Occipital lobe (tissue), 2 donors: ENCODE results near the gene DEAF1. TPM values are rescaled to one million over a fixed set of nuclear protein-coding genes. Genes with fewer than 3 reads are reported as not detected.

ENCODE experiments used
- DNase-seq: peaks from one replicate; lab custom pipeline; 2025; lab: John Stamatoyannopoulos, UW
- total RNA-seq: library from RNA; depleted of rRNA; stranded (reverse); fragments of >200 nt; gene quantifications from one replicate; pipeline ENCODE4 v1.2.3, GENCODE V29; 2014

Gene DEAF1
- total RNA-seq, 1 donor from 2014 or later = 50.7 TPM

DNA sequence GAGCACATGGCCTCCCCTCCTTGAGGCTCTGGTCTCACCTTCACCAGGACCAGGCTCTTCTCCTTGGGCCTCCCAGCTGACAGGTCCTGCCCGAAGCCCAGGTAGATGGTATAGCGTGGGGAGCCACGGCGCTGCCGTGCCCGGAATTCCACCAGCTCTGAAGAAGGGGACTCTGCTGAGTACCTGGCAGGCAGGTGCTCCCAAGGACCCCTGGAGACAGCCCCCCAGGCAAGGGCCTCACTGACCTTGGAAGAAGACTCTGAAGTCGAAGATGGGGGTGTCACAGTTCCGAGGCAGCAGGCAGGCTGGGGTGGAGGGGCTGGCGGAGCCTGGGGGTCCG lies 82.1 kb downstream of the DEAF1 start:
- DNase-seq = no peak

DNA sequence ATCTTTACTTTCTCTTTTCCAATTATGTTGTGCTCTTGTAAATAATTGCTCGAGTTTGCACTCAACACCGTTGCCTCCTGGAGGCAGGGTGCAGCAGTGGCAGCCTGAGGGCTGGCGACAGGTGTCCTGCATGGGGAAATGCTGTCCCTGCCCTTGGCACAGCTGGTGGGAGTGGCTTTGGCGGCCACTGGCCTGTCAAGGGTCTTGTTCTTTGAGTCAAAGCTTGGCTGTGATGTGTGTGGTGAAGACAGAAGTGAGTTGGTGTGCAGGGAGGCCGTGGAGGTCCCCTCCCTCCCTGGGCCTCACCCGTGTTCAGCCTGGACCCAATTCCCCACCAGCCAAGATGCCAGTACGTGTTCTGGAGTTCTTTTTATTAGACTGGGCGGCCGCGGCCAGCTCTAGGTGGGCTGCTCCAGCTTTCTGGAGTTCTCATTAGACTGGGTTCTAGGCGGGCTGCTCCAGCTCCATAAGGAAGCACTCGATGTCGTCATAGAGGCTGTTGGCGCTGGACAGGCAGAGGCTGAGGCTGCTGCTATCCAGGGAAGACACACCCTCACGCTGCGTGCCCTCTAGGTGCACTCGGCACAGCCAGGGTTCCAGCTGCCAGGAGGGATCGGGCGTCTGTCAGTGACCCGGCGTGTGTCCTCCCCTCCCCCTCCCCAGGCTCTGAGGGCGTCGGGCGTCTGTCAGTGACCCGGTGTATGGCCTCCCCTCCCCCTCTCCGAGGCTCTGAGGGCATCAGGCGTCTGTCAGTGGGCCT lies 82.6 kb downstream of the DEAF1 start:
- no peak for DNase-seq

- no peak for DNase-seq
Measured at GRCh38 chr11:611001-611996, 83.7 kb downstream of the DEAF1 start.

- no peak for DNase-seq
Measured at GRCh38 chr11:610146-610801, 84.7 kb downstream of the DEAF1 start.

DNA sequence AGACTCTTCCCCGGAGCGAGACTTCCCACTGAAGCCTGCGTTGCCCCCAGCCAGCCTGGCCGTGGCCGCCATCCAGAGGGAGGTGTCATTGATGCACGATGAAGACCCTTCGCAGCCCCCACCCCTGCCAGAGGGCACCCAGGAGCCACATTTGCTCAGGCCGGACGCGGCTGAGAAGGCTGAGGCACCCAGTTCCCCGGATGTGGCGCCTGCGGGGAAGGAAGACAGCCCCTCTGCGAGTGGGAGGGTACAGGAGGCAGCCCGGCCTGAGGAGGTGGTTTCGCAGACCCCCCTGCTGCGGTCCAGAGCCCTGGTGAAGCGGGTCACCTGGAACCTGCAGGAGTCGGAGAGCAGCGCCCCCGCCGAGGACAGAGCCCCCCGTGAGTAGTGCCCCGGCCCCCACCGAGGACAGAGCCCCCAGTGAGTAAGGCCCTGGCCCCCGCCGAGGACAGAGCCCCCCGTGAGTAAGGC lies 85.6 kb downstream of the DEAF1 start:
- no peak for DNase-seq

- DNase-seq = no peak
Measured at GRCh38 chr11:608791-609251, 86.2 kb downstream of the DEAF1 start.

DNA sequence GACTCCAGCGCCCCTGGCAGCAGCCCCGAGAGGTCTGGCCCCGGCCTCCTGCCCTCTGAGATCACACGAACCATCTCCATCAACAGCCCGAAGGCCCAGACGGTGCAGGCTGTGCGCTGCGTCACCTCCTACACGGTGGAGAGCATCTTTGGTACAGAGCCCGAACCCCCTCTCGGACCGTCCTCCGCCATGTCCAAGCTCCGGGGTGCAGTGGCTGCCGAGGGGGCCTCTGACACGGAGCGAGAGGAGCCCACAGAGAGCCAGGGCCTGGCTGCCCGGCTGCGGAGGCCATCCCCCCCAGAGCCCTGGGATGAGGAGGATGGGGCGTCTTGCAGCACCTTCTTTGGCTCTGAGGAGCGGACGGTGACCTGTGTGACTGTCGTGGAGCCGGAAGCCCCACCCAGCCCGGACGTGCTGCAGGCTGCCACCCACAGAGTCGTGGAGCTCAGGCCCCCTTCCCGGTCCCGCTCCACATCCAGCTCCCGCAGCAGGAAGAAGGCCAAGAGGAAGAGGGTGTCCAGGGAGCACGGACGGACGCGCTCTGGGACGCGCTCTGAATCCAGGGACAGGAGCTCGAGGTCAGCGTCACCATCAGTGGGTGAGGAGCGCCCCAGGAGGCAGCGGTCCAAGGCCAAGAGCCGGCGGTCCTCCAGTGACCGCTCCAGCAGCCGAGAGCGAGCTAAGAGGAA lies 86.9 kb downstream of the DEAF1 start:
- no peak for DNase-seq

DNA sequence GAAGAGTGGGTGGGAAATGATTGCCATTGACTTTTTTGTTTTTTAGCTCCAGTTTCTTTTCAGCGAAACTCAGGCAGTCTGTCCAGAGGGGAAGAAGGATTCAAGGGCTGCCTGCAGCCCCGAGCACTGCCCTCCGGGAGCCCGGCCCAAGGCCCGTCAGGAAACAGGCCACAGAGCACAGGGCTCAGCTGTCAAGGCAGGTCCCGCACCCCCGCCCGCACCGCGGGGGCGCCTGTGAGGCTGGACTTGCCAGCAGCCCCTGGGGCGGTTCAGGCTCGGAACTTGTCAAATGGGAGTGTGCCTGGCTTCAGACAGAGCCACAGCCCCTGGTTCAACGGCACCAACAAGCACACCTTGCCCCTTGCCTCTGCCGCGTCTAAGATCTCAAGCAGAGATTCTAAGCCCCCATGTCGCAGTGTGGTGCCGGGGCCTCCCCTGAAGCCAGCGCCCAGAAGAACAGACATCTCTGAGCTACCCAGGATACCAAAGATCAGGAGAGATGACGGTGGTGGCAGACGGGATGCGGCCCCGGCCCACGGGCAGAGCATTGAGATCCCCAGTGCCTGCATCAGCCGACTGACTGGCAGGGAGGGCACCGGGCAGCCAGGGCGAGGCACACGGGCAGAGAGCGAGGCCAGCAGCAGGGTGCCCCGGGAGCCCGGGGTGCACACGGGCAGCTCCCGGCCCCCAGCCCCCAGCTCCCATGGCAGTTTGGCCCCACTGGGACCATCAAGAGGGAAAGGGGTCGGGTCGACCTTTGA lies 87.8 kb downstream of the DEAF1 start:
- DNase-seq = no peak

DNA sequence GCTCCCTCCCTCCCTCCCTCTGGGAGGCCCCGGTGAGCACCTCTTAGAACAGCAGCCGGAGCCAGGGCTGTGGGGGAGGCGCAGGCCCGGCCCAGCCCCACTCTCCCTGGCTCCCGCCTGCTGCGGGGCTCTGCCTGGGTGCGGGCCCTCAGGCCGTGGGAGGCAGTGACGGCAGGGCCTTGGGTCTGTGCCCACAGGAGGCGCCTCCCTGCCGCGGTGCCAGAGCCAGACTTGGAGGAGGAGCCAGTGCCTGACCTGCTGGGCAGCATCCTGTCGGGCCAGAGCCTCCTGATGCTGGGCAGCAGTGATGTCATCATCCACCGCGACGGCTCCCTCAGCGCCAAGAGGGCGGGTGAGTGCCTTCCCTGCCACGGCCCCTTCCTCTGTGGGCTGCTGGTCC lies 88.8 kb downstream of the DEAF1 start:
- peak; percentile 25 for DNase-seq

GRCh38 chr11:605286-606129 lies 89.5 kb downstream of the DEAF1 start:
- DNase-seq = no peak

- no peak for DNase-seq
Measured at GRCh38 chr11:603154-603553, 91.9 kb downstream of the DEAF1 start.

GRCh38 chr11:601573-602245 lies 93.3 kb downstream of the DEAF1 start:
- DNase-seq = no peak

DNA sequence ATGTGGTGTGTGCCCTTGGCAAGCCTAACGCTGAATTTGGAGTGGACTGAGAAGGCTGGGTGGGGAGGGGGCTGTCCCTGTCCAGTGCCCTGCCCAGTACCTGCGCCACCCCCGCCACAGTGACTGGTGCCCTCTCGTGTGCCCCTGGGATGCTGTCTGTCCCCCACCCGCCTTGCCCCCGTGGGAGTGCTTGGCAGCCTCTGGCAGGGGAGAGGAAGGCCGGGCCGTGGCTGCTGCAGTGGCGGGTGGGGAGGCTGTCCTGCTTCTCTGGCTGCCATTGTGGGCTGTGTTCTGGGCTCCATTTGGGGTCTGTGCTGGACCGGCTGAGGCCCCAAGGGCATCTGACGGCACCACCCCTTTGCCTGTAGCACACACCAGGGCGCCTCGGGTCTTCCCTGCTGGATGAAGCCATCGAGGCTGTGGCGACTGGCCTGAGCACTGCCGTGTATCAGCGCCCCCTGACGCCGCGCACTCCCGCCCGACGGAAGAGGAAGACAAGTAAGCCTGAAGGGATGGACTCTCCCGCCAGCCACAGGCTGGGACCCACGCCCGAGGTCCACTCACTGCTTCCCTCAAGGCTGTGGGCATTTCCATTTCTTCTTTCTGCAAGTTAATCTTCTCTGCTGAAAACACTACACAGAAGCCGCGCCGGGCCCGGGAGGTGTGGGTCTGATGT lies 96.9 kb downstream of the DEAF1 start:
- DNase-seq = no peak

DNA sequence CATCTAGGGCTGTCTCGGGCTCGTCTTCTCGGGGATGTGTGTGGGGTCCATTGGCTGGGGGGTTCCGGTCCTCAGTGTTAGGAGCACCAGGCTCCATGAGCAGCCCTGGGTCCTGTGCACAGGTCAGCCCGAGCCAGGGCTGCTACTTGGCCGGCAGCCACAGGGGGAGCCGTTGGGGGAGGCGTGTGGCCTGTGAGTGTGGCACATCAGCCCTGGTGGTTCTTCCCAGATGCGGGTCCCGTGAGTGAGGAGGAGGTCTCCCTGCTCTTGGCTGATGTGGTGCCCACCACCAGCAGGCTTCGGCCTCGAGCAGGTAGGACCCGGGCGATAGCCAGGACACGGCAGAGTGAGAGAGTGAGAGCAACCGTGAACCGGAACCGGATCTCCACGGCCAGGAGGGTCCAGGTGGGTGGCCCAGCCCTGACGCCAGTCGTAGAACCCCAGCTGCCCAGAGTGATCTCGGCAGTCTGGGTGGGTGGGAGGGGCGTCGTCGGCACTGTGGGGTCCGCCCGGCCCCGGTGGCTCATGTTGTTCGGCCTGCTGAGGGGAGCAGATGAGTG lies 97.8 kb downstream of the DEAF1 start:
- no peak for DNase-seq

DNA sequence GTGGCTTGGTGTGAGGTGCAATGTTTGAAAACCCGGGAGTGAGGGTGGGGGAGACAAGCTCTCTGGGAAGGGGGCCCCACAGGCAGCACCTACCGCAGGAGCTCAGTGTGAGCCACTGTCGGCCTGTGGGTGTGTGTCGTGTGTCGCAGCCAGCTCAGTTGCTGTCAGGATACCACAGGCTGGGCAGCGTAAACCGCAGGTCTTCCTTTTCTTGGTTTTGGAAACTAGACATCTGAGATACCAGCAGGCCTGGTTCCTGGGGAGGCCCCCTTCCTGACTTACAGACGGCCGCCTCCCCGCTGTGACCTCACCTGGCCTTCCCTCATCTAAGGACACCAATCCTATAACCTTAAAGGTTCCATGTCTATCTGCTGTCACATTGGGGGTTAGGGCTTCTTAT lies 98.6 kb downstream of the DEAF1 start:
- no peak for DNase-seq

DNA sequence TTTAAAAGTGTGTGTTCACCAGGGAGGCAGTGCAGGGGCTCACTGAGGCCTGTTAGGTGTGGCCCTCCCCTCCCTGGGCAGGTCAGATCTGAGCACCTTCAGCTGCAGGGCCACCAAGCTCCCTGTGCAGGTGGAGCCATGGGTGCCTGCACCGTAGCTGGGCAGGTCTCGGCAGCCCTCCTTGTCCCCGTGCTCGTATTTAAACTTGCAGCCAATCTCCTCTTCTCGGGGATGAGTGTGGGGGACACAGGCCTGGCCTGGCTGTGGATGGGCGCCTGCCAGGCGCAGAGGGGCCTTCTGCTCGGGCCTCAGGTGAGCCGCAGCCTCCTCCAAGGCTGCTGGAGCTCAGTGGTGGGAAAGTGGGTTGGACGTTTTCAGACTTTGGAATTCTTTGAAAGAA lies 99.6 kb downstream of the DEAF1 start:
- DNase-seq = no peak
